Measurements from ENCODE around the gene PCBP3.
"Not testable (repeated sequence)": the region's sequence is repeated elsewhere in the genome, so short reads cannot be mapped to it uniquely, and the experiment has no call there.

Gene PCBP3

DNA sequence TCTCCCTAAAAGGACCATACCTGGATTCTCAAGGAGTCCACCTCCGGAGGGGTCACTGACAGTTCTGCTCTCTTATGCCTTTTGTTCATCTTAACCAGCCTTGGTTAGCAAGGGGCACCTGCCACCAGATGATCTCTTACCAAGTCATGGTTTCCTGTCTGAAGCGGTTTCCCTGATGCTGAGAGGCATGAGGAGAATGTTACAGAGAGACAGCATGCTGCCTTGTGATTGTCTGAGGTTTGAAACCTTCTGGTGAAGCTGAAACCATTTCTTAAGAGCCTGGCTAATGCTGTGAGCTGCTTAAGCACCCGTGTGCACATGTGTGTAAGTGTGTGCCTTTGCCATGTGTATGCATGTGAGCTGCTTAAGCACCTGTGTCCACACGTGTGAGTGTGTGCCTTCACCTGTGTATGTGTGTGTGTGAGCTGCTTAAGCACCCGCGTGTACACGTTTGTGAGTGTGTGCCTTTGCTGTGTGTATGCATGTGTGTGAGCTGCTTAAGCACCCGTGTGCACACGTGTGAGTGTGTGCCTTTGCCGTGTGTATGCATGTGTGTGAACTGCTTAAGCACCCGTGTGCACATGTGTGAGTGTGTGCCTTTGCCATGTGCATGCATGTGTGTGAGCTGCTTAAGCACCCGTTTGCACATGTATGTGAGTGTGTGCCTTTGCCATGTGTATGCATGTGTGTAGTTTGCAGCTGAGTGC, 201.7 kb downstream of the PCBP3 start:
- DNase-seq (ENCODE audit: low spot score) = no peak

GRCh38 chr21:45845770-45846090, 202.2 kb downstream of the PCBP3 start:
- DNase-seq (ENCODE audit: low spot score) = no peak

- no peak for DNase-seq (ENCODE audit: low spot score)
These were observed 203.0 kb downstream of the PCBP3 start for GRCh38 chr21:45846373-45847160.

GRCh38 chr21:45847870-45848269, 204.3 kb downstream of the PCBP3 start:
- no peak for DNase-seq (ENCODE audit: low spot score)

- no peak for DNase-seq (ENCODE audit: low spot score)
These were observed 204.8 kb downstream of the PCBP3 start for GRCh38 chr21:45848331-45848730.

DNA sequence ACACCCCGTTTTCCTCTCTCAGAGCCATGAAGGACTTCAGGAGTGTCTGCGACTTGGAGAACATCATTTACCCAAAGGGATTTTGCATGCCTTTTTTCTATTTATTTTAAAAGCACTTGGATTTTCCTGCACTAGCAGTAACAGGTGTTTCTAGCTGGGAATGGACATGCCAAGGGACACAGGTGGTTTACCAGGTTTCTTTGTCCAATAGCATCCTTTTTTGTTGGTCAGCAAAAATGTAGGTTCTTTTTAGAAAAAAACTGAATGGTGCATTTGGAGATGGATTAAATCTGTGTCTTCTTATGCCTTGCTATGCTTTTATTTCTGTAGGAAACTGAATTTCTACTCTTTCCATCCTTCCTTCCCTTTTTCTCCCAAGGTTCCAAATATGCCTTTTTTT, 205.3 kb downstream of the PCBP3 start:
- DNase-seq (ENCODE audit: low spot score) = no peak

GRCh38 chr21:45849651-45850050, 206.1 kb downstream of the PCBP3 start:
- DNase-seq (ENCODE audit: low spot score) = no peak

- no peak for DNase-seq (ENCODE audit: low spot score)
These were observed 206.7 kb downstream of the PCBP3 start for GRCh38 chr21:45850181-45850580.

- DNase-seq (ENCODE audit: low spot score) = not testable (repeated sequence)
These were observed 208.9 kb downstream of the PCBP3 start for GRCh38 chr21:45852386-45852785.

- DNase-seq (ENCODE audit: low spot score) = no peak
These were observed 209.4 kb downstream of the PCBP3 start for GRCh38 chr21:45852886-45853400.

DNA sequence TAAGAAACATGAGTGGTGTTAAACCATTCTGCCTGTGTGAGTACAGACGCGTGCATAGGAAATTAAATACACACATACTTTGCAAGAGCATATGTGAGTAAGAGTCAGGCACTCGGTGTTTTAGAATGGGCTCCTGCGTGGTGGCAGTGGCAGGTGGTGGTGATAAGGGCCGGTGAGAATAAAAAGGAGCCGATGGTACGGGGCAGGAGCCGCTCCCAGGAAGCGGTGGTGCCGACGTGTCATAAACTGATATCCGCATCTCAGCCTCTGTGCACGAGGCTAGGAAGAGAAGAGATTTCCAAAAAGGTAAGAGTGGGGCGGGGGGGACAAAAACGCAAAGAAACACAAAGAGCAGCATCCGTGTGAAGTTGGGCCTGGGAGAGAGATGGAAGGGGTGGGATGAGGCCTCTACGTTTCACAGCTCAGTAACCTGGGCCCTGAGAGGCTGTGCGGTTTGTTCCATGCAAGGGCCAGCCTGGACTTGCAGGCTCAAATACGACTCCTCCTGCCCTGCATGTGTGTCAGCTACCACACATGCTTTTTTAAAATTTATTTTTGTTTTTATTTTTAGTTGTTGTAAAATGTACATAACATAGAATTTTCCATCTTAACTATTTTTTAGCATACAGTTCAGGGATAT, 210.3 kb downstream of the PCBP3 start:
- no peak for DNase-seq (ENCODE audit: low spot score)

GRCh38 chr21:45854690-45855247, 211.2 kb downstream of the PCBP3 start:
- DNase-seq (ENCODE audit: low spot score) = no peak

DNA sequence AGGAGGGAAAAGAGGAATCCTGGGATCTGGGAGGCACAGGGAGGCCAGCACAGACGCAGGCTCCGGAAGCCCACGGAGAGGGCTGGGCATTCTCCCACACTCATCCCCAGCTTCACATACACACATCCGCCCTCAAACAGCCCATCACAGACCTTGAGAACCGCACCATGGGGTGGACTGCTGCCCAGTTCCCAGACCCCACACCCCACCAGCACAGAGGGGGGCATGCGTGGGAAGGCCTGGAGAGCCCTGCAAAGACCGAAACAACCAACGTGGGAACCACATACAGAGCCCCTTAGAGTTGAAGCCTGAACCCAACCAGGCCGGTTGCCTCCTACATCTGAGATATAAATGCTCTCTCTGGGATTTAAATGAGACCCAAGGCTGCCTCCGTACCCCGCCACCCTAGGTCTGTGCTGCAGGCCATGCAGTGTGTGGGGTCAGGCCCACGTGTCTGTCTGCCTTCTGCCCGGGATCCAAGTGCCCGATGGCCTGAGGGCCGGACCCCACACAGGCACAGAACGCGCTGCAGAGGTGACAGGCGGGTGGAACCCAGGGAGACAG, 211.8 kb downstream of the PCBP3 start:
- no peak for DNase-seq (ENCODE audit: low spot score)

GRCh38 chr21:45856442-45856841, 212.9 kb downstream of the PCBP3 start:
- no peak for DNase-seq (ENCODE audit: low spot score)

GRCh38 chr21:45856906-45857305, 213.4 kb downstream of the PCBP3 start:
- DNase-seq (ENCODE audit: low spot score) = no peak

DNA sequence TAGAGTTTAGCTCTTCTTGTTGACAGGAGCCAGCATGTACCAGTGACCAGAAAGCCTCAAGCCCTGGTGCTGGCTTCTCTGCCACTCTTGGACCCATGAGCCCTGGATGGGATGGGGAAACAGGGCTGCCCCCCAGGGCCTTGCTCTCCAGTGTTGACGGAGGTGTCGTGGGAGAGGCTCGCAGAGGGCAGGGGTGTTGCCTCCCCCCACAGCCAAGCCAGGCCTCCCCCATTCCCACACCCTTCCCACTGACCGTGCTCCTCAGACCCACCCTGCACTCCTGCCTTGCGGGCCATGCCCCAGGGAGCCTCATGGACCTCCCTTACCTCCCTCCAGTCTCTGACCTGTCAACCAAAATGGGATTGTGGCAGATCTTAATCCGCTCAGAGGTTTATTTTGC, 214.2 kb downstream of the PCBP3 start:
- DNase-seq (ENCODE audit: low spot score) = no peak

GRCh38 chr21:45858180-45858579, 214.7 kb downstream of the PCBP3 start:
- DNase-seq (ENCODE audit: low spot score) = no peak

- no peak for DNase-seq (ENCODE audit: low spot score)
These were observed 215.7 kb downstream of the PCBP3 start for GRCh38 chr21:45859041-45859761.

- no peak for DNase-seq (ENCODE audit: low spot score)
These were observed 216.3 kb downstream of the PCBP3 start for GRCh38 chr21:45859762-45860357.

GRCh38 chr21:45860493-45861155, 217.1 kb downstream of the PCBP3 start:
- DNase-seq (ENCODE audit: low spot score) = no peak
